Measurements from ENCODE around the gene MAGEF1.

- no peak for TF ChIP-seq CTCF (IDR thresholded peaks at IDR 0.05; ENCODE audit: insufficient read depth, low read length, poor library complexity, severe bottlenecking)
- no peak for TF ChIP-seq EZH2phosphoT487 (conservative IDR thresholded peaks at IDR 0.05; ENCODE audit: low read length)
Observed at GRCh38 chr3:184740509-184741258, 28.8 kb upstream of the MAGEF1 start.
